RWPE2 (cell line): ENCODE measurements around the gene SLC35F4.

Source experiments
- ATAC-seq: fragments of 200-7000 bp; cut with Tn5 transposase; 3 replicates; pipeline ENCODE4 v1.9.1; 2021; ENCODE audit warnings: low read depth
- DNase-seq: peaks from one replicate; pipeline ENCODE4 v3.0.0-alpha.2; 2020; ENCODE audit warnings: low spot score
- H3K27ac ChIP-seq: fragments of 450-650 bp; 2 replicates; pipeline ENCODE4 v1.5.1; 2017; ENCODE audit warnings: mild to moderate bottlenecking; ENCODE audit not compliant: poor library complexity, severe bottlenecking
- H3K27me3 ChIP-seq: fragments of 250-450 bp; sonication (Bioruptor Pico); 2 replicates; pipeline ENCODE4 v1.5.1; 2021; ENCODE audit warnings: mild to moderate bottlenecking, moderate library complexity; ENCODE audit not compliant: insufficient read depth, poor library complexity, severe bottlenecking
- H3K36me3 ChIP-seq: fragments of 250-450 bp; sonication (Bioruptor Pico); 2 replicates; pipeline ENCODE4 v1.5.1; 2020; ENCODE audit warnings: low read depth, mild to moderate bottlenecking, moderate library complexity
- H3K4me1 ChIP-seq: fragments of 250-450 bp; sonication (Bioruptor Pico); 2 replicates; pipeline ENCODE4 v1.5.1; 2021; ENCODE audit warnings: mild to moderate bottlenecking, moderate library complexity; ENCODE audit not compliant: insufficient read depth, poor library complexity, severe bottlenecking
- H3K4me3 ChIP-seq: fragments of 250-450 bp; sonication (Bioruptor Pico); 2 replicates; pipeline ENCODE4 v1.5.1; 2021; ENCODE audit warnings: mild to moderate bottlenecking, moderate library complexity; ENCODE audit not compliant: severe bottlenecking
- H3K9me3 ChIP-seq: fragments of 250-450 bp; sonication (Bioruptor Pico); 2 replicates; pipeline ENCODE4 v1.5.1; 2021; ENCODE audit warnings: mild to moderate bottlenecking, moderate library complexity; ENCODE audit not compliant: severe bottlenecking
- TF ChIP-seq, protein P1 (sequence below): fragments of 450-650 bp; IDR thresholded peaks from one replicate; pipeline ENCODE4 v1.5.1; 2017; ENCODE audit warnings: mild to moderate bottlenecking, moderate library complexity; ENCODE audit not compliant: poor library complexity, severe bottlenecking

Gene SLC35F4

DNA sequence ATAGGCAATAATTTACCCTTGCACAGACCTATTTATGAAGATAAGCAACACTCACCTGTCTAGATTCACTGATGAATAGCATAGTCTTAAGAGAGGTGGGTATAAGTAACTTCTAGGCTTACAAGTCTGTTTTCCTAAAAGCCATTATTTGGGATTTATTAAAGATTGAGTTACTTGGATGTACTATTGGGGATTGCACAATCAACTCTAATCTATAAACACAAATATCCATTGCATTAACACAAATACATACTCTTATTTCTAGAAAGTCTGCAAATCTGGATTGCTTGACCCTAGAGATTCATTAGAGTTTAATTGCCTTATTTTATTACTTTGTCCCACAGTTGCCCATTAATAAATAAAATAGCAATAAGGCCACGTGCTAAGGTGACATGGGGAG lies 224.1 kb downstream of the SLC35F4 start:
- Histone ChIP-seq H3K27me3 (peaks cover 5% of the 10 kb centered on the region), H3K4me1 (no peaks in the 10 kb centered on the region), H3K9me3 (no peaks in the 10 kb centered on the region), H3K4me3 (no peak overlapping the region), H3K36me3 (no peaks in the 10 kb centered on the region), H3K27ac (no peak overlapping the region)
- TF ChIP-seq, protein P1, sequence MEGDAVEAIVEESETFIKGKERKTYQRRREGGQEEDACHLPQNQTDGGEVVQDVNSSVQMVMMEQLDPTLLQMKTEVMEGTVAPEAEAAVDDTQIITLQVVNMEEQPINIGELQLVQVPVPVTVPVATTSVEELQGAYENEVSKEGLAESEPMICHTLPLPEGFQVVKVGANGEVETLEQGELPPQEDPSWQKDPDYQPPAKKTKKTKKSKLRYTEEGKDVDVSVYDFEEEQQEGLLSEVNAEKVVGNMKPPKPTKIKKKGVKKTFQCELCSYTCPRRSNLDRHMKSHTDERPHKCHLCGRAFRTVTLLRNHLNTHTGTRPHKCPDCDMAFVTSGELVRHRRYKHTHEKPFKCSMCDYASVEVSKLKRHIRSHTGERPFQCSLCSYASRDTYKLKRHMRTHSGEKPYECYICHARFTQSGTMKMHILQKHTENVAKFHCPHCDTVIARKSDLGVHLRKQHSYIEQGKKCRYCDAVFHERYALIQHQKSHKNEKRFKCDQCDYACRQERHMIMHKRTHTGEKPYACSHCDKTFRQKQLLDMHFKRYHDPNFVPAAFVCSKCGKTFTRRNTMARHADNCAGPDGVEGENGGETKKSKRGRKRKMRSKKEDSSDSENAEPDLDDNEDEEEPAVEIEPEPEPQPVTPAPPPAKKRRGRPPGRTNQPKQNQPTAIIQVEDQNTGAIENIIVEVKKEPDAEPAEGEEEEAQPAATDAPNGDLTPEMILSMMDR: no peak
- DNase-seq (no peak), ATAC-seq (no peak)

DNA sequence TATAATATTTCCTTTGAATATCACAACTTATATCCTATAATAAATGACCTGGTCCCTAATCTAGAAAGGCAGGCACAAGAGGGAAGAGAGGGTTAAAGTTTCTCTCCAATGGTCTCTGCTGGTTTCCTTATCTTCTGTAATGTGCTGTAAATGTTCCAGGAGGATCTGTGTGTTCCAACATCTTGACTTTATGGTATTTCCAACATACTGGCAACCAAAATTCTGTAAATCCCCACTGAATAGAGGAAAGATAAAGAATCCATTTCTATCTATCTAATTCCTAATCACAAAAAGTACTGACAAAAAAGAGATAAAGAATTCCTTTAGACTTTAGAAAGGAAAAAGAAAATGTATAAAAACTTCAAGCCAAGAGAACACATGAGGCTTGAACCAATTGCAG lies 225.9 kb downstream of the SLC35F4 start:
- TF ChIP-seq, protein P1: no peak
- Histone ChIP-seq H3K9me3 (no peaks in the 10 kb centered on the region), H3K27me3 (peaks cover 5% of the 10 kb centered on the region), H3K27ac (no peak overlapping the region), H3K36me3 (no peaks in the 10 kb centered on the region), H3K4me3 (no peak overlapping the region), H3K4me1 (no peaks in the 10 kb centered on the region)
- no peak for DNase-seq
- no peak for ATAC-seq

DNA sequence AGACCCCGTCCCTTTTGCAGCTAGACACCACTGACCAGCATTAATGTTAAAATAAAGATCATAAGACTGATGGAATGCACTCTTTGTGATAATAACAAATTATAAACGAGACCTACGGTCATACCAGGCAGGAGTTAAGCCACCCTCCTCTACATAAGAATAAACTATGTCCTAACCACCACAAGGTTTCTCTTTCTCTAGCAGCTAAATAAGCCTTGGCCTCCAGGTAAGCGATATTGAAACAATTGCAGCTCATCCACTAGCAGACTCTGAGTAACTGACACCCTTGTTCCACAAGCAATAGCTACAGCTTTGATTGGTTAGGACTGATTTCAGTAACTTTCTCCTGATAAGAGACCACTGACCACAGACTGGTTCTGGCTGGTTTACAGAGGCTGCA lies 228.0 kb downstream of the SLC35F4 start:
- TF ChIP-seq, protein P1: no peak
- Histone ChIP-seq H3K9me3 (no peaks in the 10 kb centered on the region), H3K27ac (no peak overlapping the region), H3K27me3 (peaks cover 6% of the 10 kb centered on the region), H3K4me3 (no peak overlapping the region), H3K4me1 (no peaks in the 10 kb centered on the region), H3K36me3 (no peaks in the 10 kb centered on the region)
- DNase-seq (no peak), ATAC-seq (no peak)

DNA sequence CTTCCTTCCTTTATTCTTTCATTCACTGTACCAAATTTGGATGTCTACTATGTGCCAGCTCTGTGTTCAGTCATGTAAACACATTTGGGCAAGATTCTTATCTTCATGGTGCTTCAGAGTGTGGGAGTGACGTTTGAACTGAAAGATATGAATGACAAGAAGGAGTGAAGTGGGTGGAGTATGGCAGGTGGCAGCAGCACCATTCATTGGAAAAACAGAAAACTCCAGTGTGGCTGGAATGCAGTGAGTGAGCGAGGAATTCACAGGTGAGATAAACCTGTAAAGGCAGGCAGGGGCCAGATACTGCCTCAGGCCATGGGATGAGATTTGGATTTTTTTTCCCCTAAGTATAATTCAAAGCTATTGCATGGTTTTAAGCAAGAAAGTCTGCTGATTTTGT lies 231.6 kb downstream of the SLC35F4 start:
- Histone ChIP-seq H3K9me3 (no peaks in the 10 kb centered on the region), H3K4me1 (no peaks in the 10 kb centered on the region), H3K27ac (no peak overlapping the region), H3K27me3 (peaks cover 27% of the 10 kb centered on the region), H3K36me3 (no peaks in the 10 kb centered on the region), H3K4me3 (no peak overlapping the region)
- no peak for ATAC-seq
- TF ChIP-seq, protein P1: no peak
- no peak for DNase-seq

DNA sequence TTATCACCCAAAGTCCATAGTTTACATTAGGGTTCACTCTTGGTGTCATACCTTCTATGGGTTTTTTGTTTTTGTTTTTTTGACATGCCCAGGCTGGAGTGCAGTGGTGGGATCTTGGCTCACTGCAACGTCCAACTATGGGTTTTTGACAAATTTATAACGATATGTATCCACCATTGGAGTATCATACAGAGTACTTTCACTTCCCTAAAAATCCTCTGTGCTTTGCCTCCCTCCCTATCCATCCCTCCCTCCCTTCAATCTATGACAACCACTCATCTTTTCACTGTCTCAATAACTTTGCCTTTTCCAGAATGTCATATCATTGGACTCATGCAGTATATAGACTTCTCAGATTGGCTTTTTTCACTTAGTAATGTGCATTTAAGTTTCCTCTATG lies 233.2 kb downstream of the SLC35F4 start:
- DNase-seq: no peak
- TF ChIP-seq, protein P1: no peak

More for the DNA sequence above, 233.2 kb downstream of the SLC35F4 start:
- H3K27ac ChIP-seq: no peak overlapping the region
- ATAC-seq: no peak
- no peaks in the 10 kb centered on the region for H3K4me1 ChIP-seq
- H3K36me3 ChIP-seq: no peaks in the 10 kb centered on the region
- no peaks in the 10 kb centered on the region for H3K9me3 ChIP-seq
- H3K27me3 ChIP-seq: peaks cover 35% of the 10 kb centered on the region
- H3K4me3 ChIP-seq: no peak overlapping the region
